ENCODE results near the gene VKORC1. TPM values are rescaled to one million over a fixed set of nuclear protein-coding genes. Genes with fewer than 3 reads are reported as not detected.

Gene VKORC1
- polyA plus RNA-seq, 1 donor, result 51.8 TPM

Other genes with a start within 250 kb of the VKORC1 start
- gene BCL7C, start 200.7 kb downstream of the VKORC1 start, polyA plus RNA-seq, result 25.6 TPM
- 4.0 TPM for gene CTF1, start 198.2 kb downstream of the VKORC1 start, polyA plus RNA-seq
- gene FBXL19, start 171.2 kb downstream of the VKORC1 start, polyA plus RNA-seq, result 17.6 TPM
- 24.5 TPM for gene ORAI3, start 145.7 kb downstream of the VKORC1 start, polyA plus RNA-seq
- 12.3 TPM for gene SETD1A, start 137.0 kb downstream of the VKORC1 start, polyA plus RNA-seq
- gene HSD3B7, start 109.6 kb downstream of the VKORC1 start, polyA plus RNA-seq, result 11.7 TPM
- gene STX1B, start 84.2 kb downstream of the VKORC1 start, polyA plus RNA-seq, result 1.9 TPM
- gene STX4, start 61.2 kb downstream of the VKORC1 start, polyA plus RNA-seq, result 76.6 TPM
- gene ZNF668, start 20.6 kb downstream of the VKORC1 start, polyA plus RNA-seq, result 5.4 TPM
- gene ZNF646, start 20.4 kb downstream of the VKORC1 start, polyA plus RNA-seq, result 12.4 TPM
- 1.8 TPM for gene PRSS53, start 5.9 kb downstream of the VKORC1 start, polyA plus RNA-seq
- 26.5 TPM for gene BCKDK, start 13.6 kb upstream of the VKORC1 start, polyA plus RNA-seq
- 57.7 TPM for gene KAT8, start 22.9 kb upstream of the VKORC1 start, polyA plus RNA-seq
- 252 TPM for gene PRSS8, start 40.9 kb upstream of the VKORC1 start, polyA plus RNA-seq
- 2.0 TPM for gene PRSS36, start 55.3 kb upstream of the VKORC1 start, polyA plus RNA-seq
- 494 TPM for gene FUS, start 85.3 kb upstream of the VKORC1 start, polyA plus RNA-seq
- 42.4 TPM for gene PYCARD, start 108.0 kb upstream of the VKORC1 start, polyA plus RNA-seq
- gene TRIM72, start 119.3 kb upstream of the VKORC1 start, polyA plus RNA-seq, result 0.10 TPM
- 0.19 TPM for gene PYDC1, start 122.3 kb upstream of the VKORC1 start, polyA plus RNA-seq
- gene ITGAM, start 165.2 kb upstream of the VKORC1 start, polyA plus RNA-seq, result 1.6 TPM

Measured in large intestine (tissue), 1 donor.